K562 (cell line): ENCODE data around the gene IL23A. TPM values are rescaled to one million over a fixed set of nuclear protein-coding genes. Genes with fewer than 3 reads are reported as not detected.

Experiments used
- AFF4 ChIP-seq: sonication (generic); formaldehyde crosslinking; IDR thresholded peaks from 2 replicates; pipeline ENCODE4 v1.8.0; 2023; ENCODE audit warnings: mild to moderate bottlenecking, missing genetic modification reagents
- ELF4 ChIP-seq: fragments of 450-650 bp; formaldehyde crosslinking; IDR thresholded peaks from 2 replicates; pipeline ENCODE4 v1.4.0; 2022; ENCODE audit warnings: missing genetic modification characterization
- KLF6 ChIP-seq: fragments of 250-450 bp; sonication (Bioruptor Pico); IDR thresholded peaks from 2 replicates; pipeline ENCODE4 v1.4.0; 2020; ENCODE audit warnings: mild to moderate bottlenecking, moderate library complexity, borderline replicate concordance
- MECOM ChIP-seq: fragments of 250-450 bp; sonication (Bioruptor Pico); IDR thresholded peaks from 2 replicates; pipeline ENCODE4 v1.8.0; 2022; ENCODE audit warnings: inconsistent platforms
- POLR2AphosphoS5 ChIP-seq: IDR thresholded peaks from 2 replicates; pipeline ENCODE4 v1.6.1; 2011; ENCODE audit warnings: mild to moderate bottlenecking, low read depth, low read length, moderate library complexity; ENCODE audit not compliant: control insufficient read depth, insufficient read depth
- RAD21 ChIP-seq, 2 experiments: fragments of 250-450 bp in 1 of 2; fragments of 450-650 bp in 1 of 2; sonication (Bioruptor Pico) in 1 of 2; formaldehyde crosslinking in 1 of 2; IDR thresholded peaks in 1 of 2; conservative IDR thresholded peaks in 1 of 2; 2 replicates each; pipeline versions ENCODE4 v1.4.0 to v1.8.0; 2020 to 2022; ENCODE audit warnings: mild to moderate bottlenecking in 2 of 2, moderate library complexity in 1 of 2
- SP2 ChIP-seq: IDR thresholded peaks from 2 replicates; pipeline ENCODE4 v1.6.1; 2011; ENCODE audit warnings: mild to moderate bottlenecking, low read depth, low read length, moderate library complexity; ENCODE audit not compliant: poor library complexity, severe bottlenecking; ENCODE audit errors: extremely low read depth
- SRF ChIP-seq, 2 experiments: fragments of 250-450, 450-650 bp in 1 of 2; sonication (Bioruptor Pico) in 1 of 2; sonication (generic) in 1 of 2; formaldehyde crosslinking; IDR thresholded peaks; 2 replicates each; pipeline versions ENCODE4 v1.5.0 to v1.5.1; 2020 to 2022; ENCODE audit warnings: mild to moderate bottlenecking in 1 of 2, missing genetic modification reagents in 1 of 2
- THAP12 ChIP-seq: fragments of 250-450 bp; sonication (Bioruptor Pico); IDR thresholded peaks from 2 replicates; pipeline ENCODE4 v1.9.0; 2021; ENCODE audit warnings: mild to moderate bottlenecking, inconsistent platforms
- ZNF354B ChIP-seq: fragments of 250-450 bp; sonication (Bioruptor Pico); IDR thresholded peaks from 2 replicates; pipeline ENCODE4 v1.4.0; 2020
- ZNF395 ChIP-seq: fragments of 200-800 bp; sonication (Bioruptor generic); IDR thresholded peaks from 2 replicates; pipeline ENCODE4 v1.6.1; 2017; ENCODE audit warnings: missing genetic modification characterization, missing compliant biosample characterization
- ZNF57 ChIP-seq: fragments of 450-650 bp; formaldehyde crosslinking; IDR thresholded peaks from 2 replicates; pipeline ENCODE4 v1.4.0; 2020; ENCODE audit warnings: mild to moderate bottlenecking, moderate library complexity
- ZNF586 ChIP-seq: fragments of 450-650 bp; formaldehyde crosslinking; conservative IDR thresholded peaks from 2 replicates; pipeline ENCODE4 v1.4.0; 2020; ENCODE audit warnings: mild to moderate bottlenecking, moderate library complexity
- ZNF696 ChIP-seq: fragments of 250-450 bp; sonication (Bioruptor Pico); conservative IDR thresholded peaks from 2 replicates; pipeline ENCODE4 v1.4.0; 2020; ENCODE audit warnings: mild to moderate bottlenecking, moderate library complexity
- polyA plus RNA-seq, 8 experiments: library from polyadenylated mRNA; depleted of rRNA in 4 of 8; stranded (reverse) in 5 of 8; unstranded in 3 of 8; fragments of >200 nt; fragmentation: Nextera tagmentation in 2 of 8; fragmentation: Illumina TruSeq in 1 of 8; extraction: Ambion mirVana in 2 of 8; extraction: Trizol in 1 of 8; gene quantifications; 2 replicates each; pipeline versions ENCODE4 v1.2.1 to v1.2.3, GENCODE V29; 2011 to 2014; ENCODE audit warnings: inconsistent platforms in 1 of 8, missing spikeins in 1 of 8
- total RNA-seq, 7 experiments: library from RNA; depleted of rRNA in 6 of 7; stranded (reverse); fragments of >200 nt in 6 of 7; fragmentation: Illumina TruSeq in 2 of 7; extraction: Trizol in 2 of 7; gene quantifications; 2 replicates each; pipeline versions ENCODE4 v1.2.1 to v1.2.3, GENCODE V29; 2011 to 2021; ENCODE audit warnings: low replicate concordance in 1 of 7

Gene IL23A
- total and polyA plus RNA-seq, 9 of the 15 experiments (the other 6 are each of a cell fraction or from before 2014, with no cell fraction given), result 4.4 to 37.2 (median 9.6) TPM

DNA sequence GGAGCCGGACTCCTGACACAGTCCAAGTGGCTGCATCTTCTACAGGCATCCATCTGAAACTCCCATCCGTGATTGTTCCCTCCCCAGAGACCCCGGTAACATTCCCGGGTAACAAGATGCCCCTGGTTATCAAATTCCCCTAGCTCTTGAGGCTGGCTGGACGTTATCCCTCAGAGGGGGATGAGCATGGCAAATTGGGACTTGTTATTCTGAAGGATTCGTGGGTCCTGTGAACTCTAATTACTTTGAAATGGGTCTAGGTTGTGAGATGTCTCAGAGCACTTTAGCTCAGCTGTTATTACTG is 4.2 kb upstream of the IL23A start (continued):
- TF ChIP-seq POLR2AphosphoS5, result 0 out of 2 replicates have a peak, but pooled peaks have one; percentile 4
- no peak for TF ChIP-seq SP2
- 0 out of 2 replicates have a peak, but pooled peaks have one; percentile 50 for TF ChIP-seq ELF4 (CRISPR knock-in tag)
- 0 out of 2 replicates have a peak, but pooled peaks have one; percentile 15 for TF ChIP-seq KLF6
- TF ChIP-seq ZNF395 (CRISPR knock-in tag), result 0 out of 2 replicates have a peak, but pooled peaks have one; percentile 1
- peak; percentile 57; the same call in 1 of the 2 replicates for TF ChIP-seq ZNF696
- peak; percentile 60; the same call in 1 of the 2 replicates for TF ChIP-seq ZNF57 (CRISPR knock-in tag)
- TF ChIP-seq ZNF354B (CRISPR knock-in tag), result 0 out of 2 replicates have a peak, but pooled peaks have one; percentile 21
- TF ChIP-seq SRF (CRISPR knock-in tag; IDR thresholded peaks at IDR 0.05), result peak in 1 of 2 experiments; percentile 28; a peak in 1 of 4 replicates
- TF ChIP-seq ZNF586 (CRISPR knock-in tag), result no peak
- TF ChIP-seq AFF4, result peak; percentile 82
- no peak for TF ChIP-seq THAP12 (CRISPR knock-in tag)
- TF ChIP-seq MECOM (CRISPR knock-in tag), result no peak
- peak in 1 of 2 experiments; percentile 1; a peak in 1 of 4 replicates for TF ChIP-seq RAD21 (CRISPR knock-in tag; conservative IDR thresholded peaks at IDR 0.05 in 1 of 2, IDR thresholded peaks at IDR 0.05 in 1 of 2)
